Choroid plexus epithelial cell (primary cell): ENCODE results near the gene ANKRD16.

Source experiments
- DNase-seq: peaks from one replicate; pipeline ENCODE4 v3.0.0-alpha.2; 2010; ENCODE audit warnings: low read depth
- H3K4me3 ChIP-seq: 2 replicates; pipeline ENCODE4 v1.5.1; 2011; ENCODE audit warnings: low read depth, mild to moderate bottlenecking, control low read depth, low read length, moderate library complexity
- TF ChIP-seq, protein P1 (sequence below): conservative IDR thresholded peaks from 2 replicates; pipeline ENCODE4 v1.5.1; 2011; ENCODE audit warnings: low read depth, mild to moderate bottlenecking, control low read depth, inconsistent platforms, low read length, moderate library complexity

ANKRD16 gene

DNA sequence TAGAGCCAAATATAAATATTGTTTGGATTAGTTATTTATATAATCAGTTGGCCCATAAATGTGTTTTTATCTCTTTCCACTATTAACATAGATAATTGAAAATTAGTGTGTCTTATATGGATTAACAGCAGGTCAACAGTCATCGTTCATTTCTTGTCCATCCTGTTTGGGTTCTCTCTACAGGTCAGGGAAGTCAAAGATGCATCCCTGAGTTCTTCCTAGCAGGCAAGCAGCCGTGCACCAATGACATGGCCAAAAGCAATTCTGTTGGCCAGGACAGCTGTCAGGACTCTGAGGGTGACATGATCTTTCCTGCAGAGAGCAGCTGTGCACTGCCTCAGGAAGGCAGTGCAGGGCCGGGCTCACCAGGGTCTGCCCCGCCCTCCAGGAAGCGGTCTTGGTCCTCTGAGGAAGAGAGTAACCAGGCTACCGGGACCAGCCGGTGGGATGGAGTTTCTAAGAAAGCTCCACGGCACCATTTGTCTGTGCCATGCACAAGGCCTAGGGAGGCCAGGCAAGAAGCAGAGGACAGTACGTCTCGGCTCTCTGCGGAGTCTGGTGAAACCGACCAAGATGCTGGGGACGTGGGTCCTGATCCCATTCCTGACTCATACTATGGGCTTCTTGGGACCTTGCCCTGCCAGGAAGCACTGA, 16.3 kb upstream of the ANKRD16 start:
- TF ChIP-seq, protein P1, sequence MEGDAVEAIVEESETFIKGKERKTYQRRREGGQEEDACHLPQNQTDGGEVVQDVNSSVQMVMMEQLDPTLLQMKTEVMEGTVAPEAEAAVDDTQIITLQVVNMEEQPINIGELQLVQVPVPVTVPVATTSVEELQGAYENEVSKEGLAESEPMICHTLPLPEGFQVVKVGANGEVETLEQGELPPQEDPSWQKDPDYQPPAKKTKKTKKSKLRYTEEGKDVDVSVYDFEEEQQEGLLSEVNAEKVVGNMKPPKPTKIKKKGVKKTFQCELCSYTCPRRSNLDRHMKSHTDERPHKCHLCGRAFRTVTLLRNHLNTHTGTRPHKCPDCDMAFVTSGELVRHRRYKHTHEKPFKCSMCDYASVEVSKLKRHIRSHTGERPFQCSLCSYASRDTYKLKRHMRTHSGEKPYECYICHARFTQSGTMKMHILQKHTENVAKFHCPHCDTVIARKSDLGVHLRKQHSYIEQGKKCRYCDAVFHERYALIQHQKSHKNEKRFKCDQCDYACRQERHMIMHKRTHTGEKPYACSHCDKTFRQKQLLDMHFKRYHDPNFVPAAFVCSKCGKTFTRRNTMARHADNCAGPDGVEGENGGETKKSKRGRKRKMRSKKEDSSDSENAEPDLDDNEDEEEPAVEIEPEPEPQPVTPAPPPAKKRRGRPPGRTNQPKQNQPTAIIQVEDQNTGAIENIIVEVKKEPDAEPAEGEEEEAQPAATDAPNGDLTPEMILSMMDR = no peak
- DNase-seq = no peak
- no peak overlapping the region for H3K4me3 ChIP-seq

DNA sequence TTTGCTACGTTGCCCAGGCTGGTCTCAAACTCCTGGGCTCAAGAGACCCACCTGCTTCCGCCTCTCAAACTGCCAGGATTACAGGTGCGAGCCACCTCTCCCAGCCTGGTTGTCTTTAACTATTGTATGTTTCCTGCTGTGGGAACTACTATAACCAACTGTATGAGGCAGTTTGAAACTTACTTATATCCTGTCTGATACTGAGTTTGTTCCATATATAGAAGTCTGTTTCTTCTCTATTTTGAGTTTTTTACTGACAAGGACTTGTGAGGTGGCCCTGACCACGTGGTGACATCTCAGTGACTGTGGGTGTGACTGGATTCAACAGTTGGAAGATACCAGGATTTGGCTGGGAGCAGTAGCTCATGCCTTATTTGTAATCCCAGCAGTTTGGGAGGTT, 14.5 kb upstream of the ANKRD16 start:
- TF ChIP-seq, protein P1 = no peak
- no peak for DNase-seq
- no peak overlapping the region for H3K4me3 ChIP-seq

DNA sequence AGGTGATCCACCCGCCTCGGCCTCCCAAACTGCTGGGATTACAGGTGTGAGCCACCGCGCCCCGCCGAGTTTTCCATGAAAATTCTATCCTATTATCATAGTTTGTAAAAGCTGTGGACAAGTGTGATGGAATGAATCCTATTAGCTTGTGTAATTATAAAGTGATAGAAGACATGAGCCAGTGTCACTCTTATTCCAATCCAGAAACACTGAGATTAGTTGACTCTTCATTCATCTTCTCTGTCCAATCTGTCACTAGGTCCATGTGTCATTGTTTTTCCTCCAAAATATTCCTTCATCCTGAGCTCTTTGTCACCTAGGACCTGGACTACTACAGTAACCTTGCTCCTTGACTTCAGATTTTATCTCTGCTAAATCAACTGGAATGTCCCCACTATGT, 13.9 kb upstream of the ANKRD16 start:
- no peak for DNase-seq
- TF ChIP-seq, protein P1 = no peak
- no peak overlapping the region for H3K4me3 ChIP-seq

DNA sequence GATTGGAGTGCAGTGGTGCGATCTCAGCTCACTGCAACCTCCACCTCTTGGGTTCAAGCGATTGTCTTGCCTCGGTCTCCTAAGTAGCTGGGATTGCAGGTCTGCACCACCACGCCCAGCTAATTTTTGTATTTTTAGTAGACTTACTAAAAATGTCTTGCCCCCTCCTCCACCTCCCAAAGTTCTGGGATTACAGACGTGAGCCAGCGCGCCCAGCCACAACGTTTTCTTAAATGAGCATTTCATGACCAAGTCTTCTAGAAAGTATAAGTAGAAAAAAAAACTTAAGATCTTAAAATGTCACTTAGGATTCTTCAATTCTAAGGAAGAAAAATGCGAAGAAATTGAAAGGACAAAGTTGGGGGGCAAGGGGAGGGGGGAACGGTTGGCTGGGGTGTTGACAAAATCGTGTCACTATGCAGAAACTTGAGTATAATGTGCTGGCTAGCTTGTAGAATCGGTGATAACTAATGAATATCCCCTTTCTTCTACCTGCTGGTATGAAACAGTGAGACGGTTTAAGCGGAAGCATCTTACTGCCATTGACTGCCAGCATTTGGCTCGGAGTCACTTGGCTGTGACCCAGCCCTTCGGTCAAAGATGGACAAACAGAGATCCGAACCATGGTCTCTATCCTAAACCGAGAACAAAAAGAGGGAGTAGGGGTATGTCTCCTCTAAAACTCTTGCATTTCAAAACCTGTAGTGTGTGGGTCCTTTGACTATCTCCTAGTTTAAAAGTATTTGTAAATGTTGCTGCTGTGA, 13.0 kb upstream of the ANKRD16 start:
- TF ChIP-seq, protein P1 = no peak
- no peak for DNase-seq
- H3K4me3 ChIP-seq = no peak overlapping the region

DNA sequence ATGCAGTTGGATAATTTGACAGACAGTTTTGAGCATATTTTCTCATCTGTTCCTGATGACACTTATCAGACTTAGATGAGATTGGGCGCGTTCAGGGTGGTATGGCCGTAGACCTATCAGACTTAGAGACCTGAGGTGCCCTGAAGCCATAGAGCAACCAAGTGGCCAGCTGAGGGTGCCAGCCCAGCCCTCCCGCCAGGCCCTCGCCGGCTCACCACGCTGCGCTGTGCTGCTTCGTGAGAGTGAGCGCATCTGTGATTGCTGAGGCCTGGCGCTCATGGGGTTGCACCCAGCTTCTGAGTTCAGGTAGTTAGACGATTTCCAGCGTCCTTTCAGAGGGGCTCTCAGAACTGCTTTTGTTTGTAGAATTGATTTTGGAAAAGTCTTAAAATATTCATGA, 10.6 kb upstream of the ANKRD16 start:
- no peak overlapping the region for H3K4me3 ChIP-seq
- DNase-seq = no peak
- TF ChIP-seq, protein P1 = no peak

DNA sequence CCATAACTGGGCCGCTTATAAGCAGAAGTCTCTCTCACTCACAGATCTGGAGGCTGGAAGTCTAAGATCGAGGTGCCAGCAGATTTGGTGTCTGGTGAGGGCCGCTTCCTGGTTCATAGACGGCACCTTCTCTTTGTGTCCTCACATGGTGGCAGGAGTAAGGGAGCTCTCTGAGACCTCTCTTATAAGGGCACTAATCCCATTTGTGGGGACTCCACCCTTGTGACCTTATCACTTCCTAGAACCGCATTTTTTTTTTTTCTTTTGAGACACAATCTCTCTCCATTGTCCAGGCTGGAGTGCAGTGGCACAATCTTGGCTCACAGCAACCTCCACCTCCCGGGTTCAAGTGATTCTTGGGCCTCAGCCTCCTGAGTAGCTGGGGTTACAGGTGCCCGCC, 8.5 kb upstream of the ANKRD16 start:
- no peak overlapping the region for H3K4me3 ChIP-seq
- TF ChIP-seq, protein P1 = no peak
- DNase-seq = no peak

DNA sequence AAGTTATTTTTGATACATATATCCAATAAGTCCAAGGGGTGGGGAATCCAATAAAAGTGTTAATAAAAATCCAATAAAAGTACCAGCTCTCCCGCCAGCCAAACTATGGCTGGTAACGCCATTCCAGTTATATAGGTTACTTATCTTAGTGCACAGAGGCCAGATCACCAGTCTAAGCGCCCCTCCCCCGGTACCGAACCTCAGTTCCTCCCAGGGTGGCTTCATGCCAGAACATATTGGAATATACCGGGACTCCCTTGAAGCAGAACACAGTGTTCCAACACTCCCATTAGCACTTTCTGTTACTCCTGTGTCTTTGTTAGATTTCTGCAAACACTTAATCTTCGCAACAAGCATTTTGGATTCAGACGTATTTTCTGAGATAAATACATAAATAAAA, 7.8 kb upstream of the ANKRD16 start:
- H3K4me3 ChIP-seq = no peak overlapping the region
- DNase-seq = no peak
- TF ChIP-seq, protein P1 = no peak
